Neuron (in vitro differentiated cells): ENCODE data around the gene JKAMP.

Experiments used
- H2AFZ ChIP-seq: one replicate; pipeline ENCODE4 v1.6.1; 2013; ENCODE audit warnings: low read depth, mild to moderate bottlenecking, inconsistent platforms, low read length, moderate library complexity
- H3K27me3 ChIP-seq: one replicate; pipeline ENCODE4 v1.6.1; 2013; ENCODE audit warnings: low read length; ENCODE audit not compliant: insufficient read depth
- H3K36me3 ChIP-seq: one replicate; pipeline ENCODE4 v1.6.1; 2013; ENCODE audit warnings: low read length; ENCODE audit not compliant: insufficient read depth
- H3K4me1 ChIP-seq: one replicate; pipeline ENCODE4 v1.6.1; 2013; ENCODE audit warnings: low read length; ENCODE audit not compliant: insufficient read depth
- H3K4me3 ChIP-seq: 2 replicates; pipeline ENCODE4 v1.5.1; 2013; ENCODE audit warnings: mild to moderate bottlenecking, low read length, moderate library complexity
- H3K9me3 ChIP-seq: one replicate; pipeline ENCODE4 v1.6.1; 2013; ENCODE audit warnings: low read length

The JKAMP gene

DNA sequence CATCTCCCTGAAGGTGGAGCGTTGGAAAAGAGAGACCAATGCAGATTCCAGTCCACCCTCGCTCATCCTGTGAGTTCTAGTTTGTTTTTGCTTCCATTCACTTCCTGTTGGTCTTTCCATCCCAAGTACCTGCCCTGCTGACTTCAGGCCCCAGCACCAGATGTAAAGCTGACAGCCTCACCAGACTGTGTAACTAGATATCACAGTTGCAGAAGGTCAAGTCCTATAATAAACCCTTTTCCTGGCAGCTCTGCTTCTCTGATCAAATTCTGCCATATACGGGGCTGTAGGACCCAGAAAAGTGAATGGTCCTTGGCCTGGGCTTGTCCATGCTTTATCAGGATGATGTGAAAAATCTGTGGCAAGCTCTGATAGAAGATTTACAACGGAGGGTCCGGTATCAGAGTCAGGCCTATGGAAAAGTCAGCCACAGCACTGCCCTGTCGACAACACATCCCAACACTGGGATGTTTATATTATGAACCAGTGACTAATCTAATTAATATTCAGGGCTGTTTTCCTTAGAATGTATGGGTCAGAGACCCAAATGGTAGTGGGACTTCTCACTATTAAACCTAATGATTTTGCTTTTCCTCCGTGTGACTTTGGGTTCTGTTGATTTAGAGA, 50.2 kb downstream of the JKAMP start:
- Histone ChIP-seq H3K36me3 (no peaks in the 10 kb centered on the region), H3K27me3 (peaks cover 2% of the 10 kb centered on the region), H3K9me3 (no peaks in the 10 kb centered on the region), H3K4me3 (no peak overlapping the region), H3K4me1 (no peaks in the 10 kb centered on the region), H2AFZ (no peak overlapping the region)

DNA sequence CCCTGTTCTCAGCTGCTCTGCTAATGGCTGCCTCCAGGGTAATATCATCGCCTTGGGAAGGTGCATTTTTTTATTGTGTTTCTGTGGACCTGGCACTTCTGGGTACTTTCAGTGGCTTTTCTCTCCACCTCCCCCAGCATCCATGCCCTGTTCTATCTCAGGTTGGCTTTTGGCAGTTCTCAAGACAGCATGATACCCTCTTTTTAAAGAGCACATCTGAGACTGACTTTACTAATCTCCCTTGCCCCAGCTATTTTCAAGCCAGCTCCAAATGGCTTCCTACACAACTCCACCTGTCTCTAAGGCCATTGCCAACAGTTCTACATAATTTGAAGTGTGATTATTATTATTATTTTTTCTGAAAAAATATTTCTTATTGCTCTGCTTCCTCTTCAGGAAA, 53.2 kb downstream of the JKAMP start:
- Histone ChIP-seq H3K36me3 (no peaks in the 10 kb centered on the region), H3K9me3 (no peaks in the 10 kb centered on the region), H3K4me1 (no peaks in the 10 kb centered on the region), H2AFZ (no peak overlapping the region), H3K4me3 (no peak overlapping the region), H3K27me3 (peaks cover 2% of the 10 kb centered on the region)

DNA sequence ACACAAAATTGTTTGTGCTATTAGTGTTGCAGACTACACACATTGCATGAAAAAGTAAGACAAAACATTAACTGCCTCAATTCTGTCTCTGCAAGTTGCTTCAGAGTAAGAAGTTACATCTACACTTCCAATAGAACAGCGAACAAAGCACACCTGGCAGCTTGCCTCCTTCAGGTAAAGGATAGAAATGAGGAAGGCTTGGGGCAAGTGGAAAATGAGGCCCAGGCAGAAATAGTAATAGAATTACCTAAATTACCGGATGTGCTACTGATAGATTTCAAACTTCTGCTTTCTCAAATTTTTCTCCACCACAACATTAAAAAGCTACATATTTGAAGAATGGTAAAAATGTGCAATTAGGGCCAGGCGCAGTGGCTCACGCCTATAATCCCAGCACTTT, 54.6 kb downstream of the JKAMP start:
- no peak overlapping the region for H3K4me3 ChIP-seq
- H2AFZ ChIP-seq, result no peak overlapping the region
- H3K9me3 ChIP-seq, result no peaks in the 10 kb centered on the region
- peaks cover 2% of the 10 kb centered on the region for H3K27me3 ChIP-seq
- H3K4me1 ChIP-seq, result no peaks in the 10 kb centered on the region
- H3K36me3 ChIP-seq, result no peaks in the 10 kb centered on the region

- no peaks in the 10 kb centered on the region for H3K9me3 ChIP-seq
- no peaks in the 10 kb centered on the region for H3K4me1 ChIP-seq
- no peak overlapping the region for H2AFZ ChIP-seq
- peaks cover 2% of the 10 kb centered on the region for H3K27me3 ChIP-seq
- H3K4me3 ChIP-seq, result no peak overlapping the region
- no peaks in the 10 kb centered on the region for H3K36me3 ChIP-seq
Observed at GRCh38 chr14:59540852-59541251, 56.5 kb downstream of the JKAMP start.

DNA sequence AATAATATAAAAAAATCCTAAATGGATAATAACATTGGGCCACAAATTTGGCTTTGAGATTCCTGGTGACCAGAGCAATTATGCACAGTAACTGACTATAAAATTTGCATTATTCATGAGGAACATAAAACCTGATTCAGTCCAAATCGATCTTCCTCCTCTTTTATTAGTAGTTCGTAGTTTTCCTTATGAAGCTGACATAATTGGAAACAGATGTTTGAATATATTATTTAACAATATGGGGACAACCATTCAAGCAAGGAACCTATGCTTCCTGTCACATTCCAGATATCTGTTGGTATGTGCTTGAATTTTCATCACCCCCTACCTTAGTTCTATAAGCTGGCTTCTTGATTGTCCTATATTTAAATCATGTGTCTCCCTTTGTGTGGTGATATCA, 57.4 kb downstream of the JKAMP start:
- H3K36me3 ChIP-seq, result no peaks in the 10 kb centered on the region
- peaks cover 2% of the 10 kb centered on the region for H3K27me3 ChIP-seq
- H2AFZ ChIP-seq, result no peak overlapping the region
- H3K4me1 ChIP-seq, result no peaks in the 10 kb centered on the region
- no peaks in the 10 kb centered on the region for H3K9me3 ChIP-seq
- H3K4me3 ChIP-seq, result no peak overlapping the region

DNA sequence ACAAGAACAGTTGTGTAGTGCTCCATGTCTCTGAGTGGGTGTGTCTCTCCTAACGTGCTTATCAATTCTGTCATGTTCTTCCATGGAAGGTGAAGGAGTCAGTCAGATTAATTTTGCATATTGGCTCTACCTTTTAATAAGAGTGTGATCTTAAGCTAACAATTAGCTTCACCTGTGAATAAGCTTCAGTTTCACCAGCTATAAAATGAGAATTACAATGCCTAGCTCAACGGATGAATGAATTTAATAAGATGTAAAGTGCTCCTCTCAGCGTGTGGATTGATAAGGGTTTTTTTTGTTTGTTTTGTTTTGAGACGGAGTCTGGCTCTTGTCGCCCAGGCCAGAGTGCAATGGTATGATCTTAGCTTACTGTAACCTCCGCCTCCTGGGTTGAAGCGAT, 59.6 kb downstream of the JKAMP start:
- Histone ChIP-seq H3K4me1 (no peaks in the 10 kb centered on the region), H3K27me3 (no peaks in the 10 kb centered on the region), H2AFZ (no peak overlapping the region), H3K36me3 (no peaks in the 10 kb centered on the region), H3K9me3 (no peaks in the 10 kb centered on the region), H3K4me3 (no peak overlapping the region)

- Histone ChIP-seq H2AFZ (no peak overlapping the region), H3K27me3 (no peaks in the 10 kb centered on the region), H3K9me3 (no peaks in the 10 kb centered on the region), H3K4me3 (no peak overlapping the region), H3K4me1 (no peaks in the 10 kb centered on the region), H3K36me3 (no peaks in the 10 kb centered on the region)
Observed at GRCh38 chr14:59547310-59547709, 63.0 kb downstream of the JKAMP start.
